ENCODE results near the gene FDXR.

The FDXR gene

GRCh38 chr17:74857191-74857590 lies 15.6 kb downstream of the FDXR start:
- DNase-seq (ENCODE audit: low read depth): no peak

- DNase-seq (ENCODE audit: low read depth): no peak
These were observed 16.7 kb downstream of the FDXR start for GRCh38 chr17:74856112-74856511.

GRCh38 chr17:74855323-74855722 lies 17.5 kb downstream of the FDXR start:
- DNase-seq (ENCODE audit: low read depth): no peak

GRCh38 chr17:74854792-74855191 lies 18.0 kb downstream of the FDXR start:
- DNase-seq (ENCODE audit: low read depth): no peak

GRCh38 chr17:74853669-74854068 lies 19.1 kb downstream of the FDXR start:
- no peak for DNase-seq (ENCODE audit: low read depth)

GRCh38 chr17:74853048-74853397 lies 19.8 kb downstream of the FDXR start:
- no peak for DNase-seq (ENCODE audit: low read depth)

- peak; percentile 38 for DNase-seq (ENCODE audit: low read depth)
These were observed 20.4 kb downstream of the FDXR start for GRCh38 chr17:74852237-74853047.

- no peak for DNase-seq (ENCODE audit: low read depth)
These were observed 21.1 kb downstream of the FDXR start for GRCh38 chr17:74851612-74852236.

GRCh38 chr17:74850914-74851313 lies 21.9 kb downstream of the FDXR start:
- DNase-seq (ENCODE audit: low read depth): no peak

GRCh38 chr17:74850310-74850709 lies 22.5 kb downstream of the FDXR start:
- DNase-seq (ENCODE audit: low read depth): no peak

GRCh38 chr17:74848656-74849399 lies 24.0 kb downstream of the FDXR start:
- no peak for DNase-seq (ENCODE audit: low read depth)

- DNase-seq (ENCODE audit: low read depth): no peak
These were observed 26.2 kb downstream of the FDXR start for GRCh38 chr17:74846621-74847020.

GRCh38 chr17:74843352-74843627 lies 29.5 kb downstream of the FDXR start:
- no peak for DNase-seq (ENCODE audit: low read depth)

GRCh38 chr17:74842599-74843351 lies 30.0 kb downstream of the FDXR start:
- no peak for DNase-seq (ENCODE audit: low read depth)

- DNase-seq (ENCODE audit: low read depth): no peak
These were observed 30.6 kb downstream of the FDXR start for GRCh38 chr17:74842146-74842598.

- DNase-seq (ENCODE audit: low read depth): no peak
These were observed 31.7 kb downstream of the FDXR start for GRCh38 chr17:74840989-74841666.

- no peak for DNase-seq (ENCODE audit: low read depth)
These were observed 32.6 kb downstream of the FDXR start for GRCh38 chr17:74839990-74840852.

GRCh38 chr17:74838274-74838673 lies 34.5 kb downstream of the FDXR start:
- no peak for DNase-seq (ENCODE audit: low read depth)

- no peak for DNase-seq (ENCODE audit: low read depth)
These were observed 35.9 kb downstream of the FDXR start for GRCh38 chr17:74836691-74837467.

- DNase-seq (ENCODE audit: low read depth): no peak
These were observed 36.6 kb downstream of the FDXR start for GRCh38 chr17:74836191-74836590.
